ENCODE data around the gene CISD3.
"Not testable (repeated sequence)": the region's sequence is repeated elsewhere in the genome, so short reads cannot be mapped to it uniquely, and the experiment has no call there.

The CISD3 gene

GRCh38 chr17:38709104-38709820, 20.9 kb upstream of the CISD3 start:
- DNase-seq = no peak

- DNase-seq = no peak
These were observed 20.1 kb upstream of the CISD3 start for GRCh38 chr17:38709864-38710603.

GRCh38 chr17:38710604-38710962, 19.6 kb upstream of the CISD3 start:
- no peak for DNase-seq

GRCh38 chr17:38710985-38711384, 19.2 kb upstream of the CISD3 start:
- DNase-seq = no peak

- DNase-seq = peak; percentile 42
These were observed 18.2 kb upstream of the CISD3 start for GRCh38 chr17:38711792-38712571.

- DNase-seq = no peak
These were observed 17.5 kb upstream of the CISD3 start for GRCh38 chr17:38712593-38712992.

GRCh38 chr17:38713456-38714075, 16.6 kb upstream of the CISD3 start:
- no peak for DNase-seq

GRCh38 chr17:38715216-38715943, 14.8 kb upstream of the CISD3 start:
- no peak for DNase-seq

- no peak for DNase-seq
These were observed 13.7 kb upstream of the CISD3 start for GRCh38 chr17:38716368-38717005.

- no peak for DNase-seq
These were observed 12.9 kb upstream of the CISD3 start for GRCh38 chr17:38717139-38717745.

GRCh38 chr17:38719289-38719942, 10.7 kb upstream of the CISD3 start:
- no peak for DNase-seq

GRCh38 chr17:38719943-38720641, 10.0 kb upstream of the CISD3 start:
- DNase-seq = no peak

- DNase-seq = no peak
These were observed 9.2 kb upstream of the CISD3 start for GRCh38 chr17:38720941-38721340.

GRCh38 chr17:38721802-38722201, 8.3 kb upstream of the CISD3 start:
- no peak for DNase-seq

- peak; percentile 86 for DNase-seq
These were observed 5.7 kb upstream of the CISD3 start for GRCh38 chr17:38724337-38724988.

GRCh38 chr17:38725066-38725465, 5.1 kb upstream of the CISD3 start:
- DNase-seq = no peak

GRCh38 chr17:38726145-38726544, 4.0 kb upstream of the CISD3 start:
- DNase-seq = not testable (repeated sequence)

GRCh38 chr17:38727736-38728135, 2.4 kb upstream of the CISD3 start:
- DNase-seq = no peak

GRCh38 chr17:38728290-38728831, 1.8 kb upstream of the CISD3 start:
- DNase-seq = peak; percentile 73
